AG20443 (cell line): Measurements from ENCODE around the gene SNX6.
"Not testable (repeated sequence)": the region's sequence is repeated elsewhere in the genome, so short reads cannot be mapped to it uniquely, and the experiment has no call there.

ENCODE experiments used
- DNase-seq: peaks from one replicate; pipeline ENCODE4 v3.0.0; 2012; ENCODE audit warnings: low spot score, mixed read lengths

SNX6 gene

DNA sequence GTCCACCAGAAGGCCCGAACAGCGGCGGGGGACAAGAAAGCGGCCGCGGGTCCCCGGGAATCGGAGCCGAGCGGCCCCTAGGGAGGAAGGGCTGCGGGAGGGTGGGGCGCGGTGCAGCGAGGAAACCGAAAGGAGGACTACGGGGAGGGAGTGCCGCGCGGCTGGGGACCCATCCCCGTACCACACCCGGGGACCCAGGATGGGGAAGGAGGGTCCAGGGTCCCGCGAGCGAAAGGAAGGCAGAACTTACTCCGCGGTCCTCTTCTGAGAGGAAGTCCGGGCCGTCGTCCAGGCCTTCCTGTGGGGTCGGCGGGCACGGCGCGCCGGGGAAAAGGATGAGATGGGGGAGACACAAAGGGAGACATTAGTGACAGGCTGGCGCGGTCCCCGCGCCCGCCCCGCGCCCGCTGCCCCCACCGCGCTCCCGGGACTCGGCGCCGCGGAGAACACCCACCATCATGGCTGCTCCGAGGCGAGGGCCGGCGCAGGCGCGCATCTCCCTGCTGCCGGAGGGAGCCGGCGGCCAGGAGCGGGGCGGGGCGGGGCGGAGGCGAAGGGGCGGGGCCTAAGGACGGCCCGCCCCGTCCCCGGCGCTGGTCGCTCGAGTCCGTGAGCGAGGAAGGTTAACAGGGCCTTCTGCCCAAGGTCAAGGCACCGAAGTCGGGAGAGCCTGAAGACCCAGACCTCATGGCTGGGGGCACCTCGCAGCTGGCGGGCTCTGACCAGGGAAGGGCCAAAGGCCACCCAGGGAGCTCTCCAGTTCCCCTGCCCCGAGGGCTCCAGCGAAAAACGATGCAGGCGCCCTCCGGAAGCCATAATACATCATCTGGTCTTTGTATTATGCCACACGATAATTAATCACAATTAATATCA is at the start of gene SNX6:
TSS of gene SNX6 (minus strand) at position 492 of the 873 bp plus-strand sequence. CDS start at position 460, 32 bp downstream.
- peak; percentile 100 for DNase-seq

DNA sequence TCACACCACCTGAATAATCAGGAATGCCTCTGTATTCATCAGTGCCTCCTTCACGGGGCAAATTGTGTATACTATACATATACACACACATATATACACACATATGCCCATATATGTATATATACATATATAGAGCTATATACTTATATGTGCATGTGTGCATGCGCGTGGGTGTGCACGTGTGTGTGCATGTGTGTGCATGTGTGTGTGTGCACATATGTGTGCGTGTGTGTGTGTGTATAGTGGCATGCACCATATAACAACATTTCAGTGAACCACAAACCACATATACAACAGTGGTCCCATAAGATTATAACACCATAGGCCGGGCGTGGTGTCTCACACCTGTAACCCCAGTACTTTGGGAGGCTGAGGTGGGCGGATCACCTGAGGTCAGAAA is 48.8 kb upstream of the SNX6 start:
- no peak for DNase-seq

DNA sequence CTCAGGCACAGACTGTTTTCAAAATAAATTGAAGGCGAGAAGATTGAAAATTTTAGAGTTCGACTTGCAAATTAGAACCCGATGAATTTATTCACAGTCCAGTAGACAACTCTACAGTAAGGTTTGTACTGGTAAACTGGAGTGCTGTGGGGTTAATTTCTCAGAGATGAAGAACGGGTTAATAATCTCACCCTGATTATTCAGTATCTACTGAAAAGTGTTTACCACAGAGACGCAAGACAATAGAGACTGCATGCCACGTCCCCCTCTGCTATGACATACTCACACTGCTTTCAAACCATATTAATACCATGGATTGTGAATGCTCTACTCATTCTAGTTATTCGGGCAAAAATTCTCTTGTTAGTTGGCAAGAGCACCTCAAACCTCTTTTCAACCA is 48.4 kb upstream of the SNX6 start:
- peak; percentile 61 for DNase-seq

GRCh38 chr14:34676516-34677211 is 46.7 kb upstream of the SNX6 start:
- DNase-seq, result no peak

DNA sequence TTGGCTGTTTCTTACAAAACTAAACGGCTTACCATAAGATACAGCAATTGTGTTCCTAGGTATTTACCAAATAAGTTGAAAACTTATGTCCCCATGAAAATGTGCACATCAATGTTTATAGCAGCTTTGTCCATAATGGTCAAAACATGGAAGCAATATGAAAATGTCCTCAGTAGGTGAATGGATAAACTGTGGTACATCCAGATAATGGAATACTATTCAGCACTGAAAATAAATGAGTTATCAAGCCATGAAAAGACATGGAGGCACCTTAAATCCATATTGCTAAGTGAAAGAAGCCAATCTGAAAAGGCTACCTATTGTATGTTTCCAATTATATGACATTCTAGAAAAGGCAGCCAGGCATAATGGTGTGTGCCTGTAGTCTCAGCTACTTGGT is 43.8 kb upstream of the SNX6 start:
- DNase-seq, result no peak

GRCh38 chr14:34671716-34672115 is 41.8 kb upstream of the SNX6 start:
- DNase-seq, result no peak

- DNase-seq, result no peak
These were observed 38.2 kb upstream of the SNX6 start for GRCh38 chr14:34668111-34668510.

DNA sequence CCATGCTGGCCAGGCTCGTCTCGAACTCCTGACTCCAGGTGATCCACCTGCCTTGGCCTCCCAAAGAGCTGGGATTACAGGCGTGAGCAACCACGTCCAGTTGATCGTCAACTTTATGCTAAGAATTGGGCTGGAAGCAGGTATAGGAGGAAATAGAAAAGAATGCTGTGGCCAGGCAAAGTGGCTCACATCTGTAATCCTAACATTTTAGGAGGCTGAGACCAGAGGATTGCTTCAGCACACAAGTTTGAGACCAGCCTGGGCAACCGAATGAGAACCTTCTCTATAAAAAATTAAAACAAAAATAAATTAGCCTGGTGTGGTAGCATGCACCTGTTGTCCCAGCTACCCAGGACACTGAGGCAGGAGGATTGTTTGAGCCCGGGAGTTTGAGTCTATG is 37.1 kb upstream of the SNX6 start:
- no peak for DNase-seq

DNA sequence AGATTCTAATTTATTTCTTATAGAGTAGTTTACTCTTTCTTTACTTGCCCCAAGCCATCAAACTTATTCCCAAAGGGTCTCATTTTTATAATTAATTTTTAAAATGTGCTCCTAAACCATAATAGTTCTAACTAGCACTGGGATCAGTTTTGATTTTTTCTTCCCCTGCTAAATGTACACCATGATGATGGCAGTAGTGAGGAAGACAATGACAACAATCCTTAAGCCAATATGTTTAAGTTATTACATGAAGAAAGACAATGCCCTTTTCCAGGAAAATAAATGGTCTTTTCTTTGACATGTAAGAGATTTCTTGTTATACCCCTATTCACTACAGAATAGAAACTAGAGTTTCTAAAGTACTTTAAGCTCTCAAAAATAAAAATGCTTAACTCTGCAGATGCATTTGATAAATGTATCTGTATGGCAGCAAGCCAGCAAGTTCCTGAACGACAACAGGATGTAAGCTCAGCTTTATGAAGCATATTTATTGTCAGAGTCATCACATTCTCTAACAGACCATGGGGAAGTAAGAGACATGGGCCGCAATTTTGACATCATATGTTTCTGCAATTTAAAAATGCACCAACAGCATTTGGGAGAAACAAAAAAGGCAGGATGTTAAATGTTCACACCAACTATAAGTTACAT is 36.0 kb upstream of the SNX6 start:
- DNase-seq, result no peak

- DNase-seq, result no peak
These were observed 32.7 kb upstream of the SNX6 start for GRCh38 chr14:34662561-34663088.

DNA sequence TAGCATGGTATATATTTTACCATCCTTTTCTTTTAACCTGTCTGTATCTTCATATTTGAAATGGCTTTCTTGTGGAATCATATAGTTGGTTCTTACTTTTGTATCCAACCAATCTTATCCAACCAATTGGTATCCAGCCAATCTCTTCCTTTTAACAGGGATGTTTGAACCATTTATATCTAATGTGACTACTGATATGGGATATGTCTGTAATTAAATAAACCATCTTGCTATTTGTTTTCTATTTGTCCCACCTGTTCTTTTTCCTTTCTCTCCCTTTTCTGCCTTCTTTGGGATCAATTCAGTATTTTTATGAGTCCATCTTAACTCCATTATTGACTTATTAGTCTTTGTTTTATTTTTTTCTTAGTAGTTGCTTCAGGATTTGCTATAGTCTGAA is 30.8 kb upstream of the SNX6 start:
- DNase-seq, result no peak

DNA sequence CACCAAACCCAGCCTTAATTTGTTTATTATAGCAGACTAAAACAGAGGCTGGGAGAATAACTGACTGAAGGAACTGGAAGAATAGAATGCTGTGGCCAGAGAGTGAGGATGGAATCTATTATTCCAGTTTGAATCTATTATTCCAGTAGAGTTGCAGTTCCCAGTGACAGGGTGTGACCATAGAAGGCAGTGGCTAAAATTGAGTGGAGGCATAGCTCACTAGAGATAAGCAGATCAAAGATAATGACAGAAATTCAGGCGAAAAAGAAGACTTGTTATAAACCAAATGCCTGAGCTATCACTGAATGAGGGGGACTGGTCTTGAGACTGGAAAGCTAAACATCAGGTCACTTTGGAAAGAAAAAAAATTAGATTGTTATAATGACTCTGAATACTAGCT is 26.0 kb upstream of the SNX6 start:
- DNase-seq, result no peak

- not testable (repeated sequence) for DNase-seq
These were observed 23.1 kb upstream of the SNX6 start for GRCh38 chr14:34653073-34653472.

DNA sequence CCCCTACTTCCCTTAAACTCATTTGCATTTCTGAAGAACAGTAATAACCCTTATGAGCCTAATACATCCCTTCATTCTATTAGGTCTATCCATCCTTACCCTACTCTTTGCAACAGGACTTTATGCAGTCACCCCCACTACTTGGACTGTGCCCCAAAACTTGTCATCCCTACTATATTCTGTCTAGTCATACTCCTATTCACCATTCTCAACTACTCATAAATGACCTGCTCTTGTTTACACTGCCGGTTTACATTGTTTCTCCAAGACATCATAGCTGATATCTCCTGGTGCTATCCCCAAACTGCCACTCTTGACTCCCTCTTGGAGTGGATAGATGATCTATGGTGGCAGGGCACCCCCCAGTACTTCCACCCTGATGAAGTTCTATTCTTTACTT is 22.4 kb upstream of the SNX6 start:
- not testable (repeated sequence) for DNase-seq

GRCh38 chr14:34650786-34651584 is 21.0 kb upstream of the SNX6 start:
- DNase-seq, result peak; percentile 93

- DNase-seq, result not testable (repeated sequence)
These were observed 20.1 kb upstream of the SNX6 start for GRCh38 chr14:34650006-34650405.

- DNase-seq, result peak; percentile 43
These were observed 19.4 kb upstream of the SNX6 start for GRCh38 chr14:34649344-34649743.

GRCh38 chr14:34646570-34647255 is 16.8 kb upstream of the SNX6 start:
- DNase-seq, result no peak

DNA sequence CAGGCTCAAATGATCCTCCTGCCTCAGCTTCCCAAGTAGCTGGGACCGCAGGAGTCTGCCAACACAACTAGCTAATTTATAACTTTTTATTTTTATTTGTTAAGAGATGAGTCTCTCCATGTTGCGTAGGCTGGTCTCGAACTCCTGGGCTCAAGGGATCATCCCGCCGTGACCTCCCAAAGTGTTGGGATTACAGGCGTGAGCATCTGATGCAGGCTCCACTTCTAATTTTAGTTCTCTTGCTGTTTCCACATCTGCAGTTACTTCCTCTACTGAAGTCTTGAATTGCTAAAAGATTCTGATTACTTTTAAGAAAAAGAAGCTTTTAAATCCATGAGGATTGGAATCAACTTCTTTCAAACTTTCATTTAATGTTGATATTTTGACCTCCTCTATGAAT is 13.4 kb upstream of the SNX6 start:
- DNase-seq, result no peak

DNA sequence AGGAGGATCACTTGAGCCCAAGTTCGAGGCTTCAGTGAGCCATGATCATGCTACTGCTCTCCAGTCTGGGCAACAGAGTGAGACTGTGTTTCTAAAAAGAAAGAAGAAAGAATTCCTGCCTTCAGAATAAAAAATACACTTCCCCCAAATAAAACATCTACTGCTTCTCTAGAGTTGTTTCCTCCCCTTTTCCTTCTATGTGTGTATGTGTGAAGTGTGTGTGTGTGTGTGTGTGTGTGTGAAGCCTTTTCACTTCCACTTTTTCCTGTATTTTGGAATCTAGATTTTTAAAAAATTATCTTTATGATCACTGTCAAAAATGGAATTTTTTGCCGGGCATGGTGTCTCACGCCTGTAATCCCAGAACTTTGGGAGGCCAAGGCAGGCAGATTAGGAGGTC is 12.6 kb upstream of the SNX6 start:
- DNase-seq, result no peak

- no peak for DNase-seq
These were observed 10.9 kb upstream of the SNX6 start for GRCh38 chr14:34640826-34641225.
